Choroid plexus epithelial cell (primary cell): ENCODE measurements around the gene APBB2.
A peak's percentile ranks its signal among the peaks of the same experiment; 100 is the strongest.

Experiments used
- DNase-seq: peaks from one replicate; pipeline ENCODE4 v3.0.0-alpha.2; 2010; ENCODE audit warnings: low read depth
- H3K4me3 ChIP-seq: 2 replicates; pipeline ENCODE4 v1.5.1; 2011; ENCODE audit warnings: low read depth, mild to moderate bottlenecking, control low read depth, low read length, moderate library complexity
- CTCF ChIP-seq: conservative IDR thresholded peaks from 2 replicates; pipeline ENCODE4 v1.5.1; 2011; ENCODE audit warnings: low read depth, mild to moderate bottlenecking, control low read depth, inconsistent platforms, low read length, moderate library complexity

The APBB2 gene

GRCh38 chr4:41098093-41099048, 116.0 kb downstream of the APBB2 start:
- DNase-seq = no peak
- no peak for TF ChIP-seq CTCF
- no peak overlapping the region for H3K4me3 ChIP-seq

GRCh38 chr4:41095973-41096372, 118.4 kb downstream of the APBB2 start:
- H3K4me3 ChIP-seq = no peak overlapping the region
- DNase-seq = peak; percentile 90
- no peak for TF ChIP-seq CTCF

- H3K4me3 ChIP-seq = no peak overlapping the region
- DNase-seq = peak; percentile 29
- no peak for TF ChIP-seq CTCF
Measured at GRCh38 chr4:41095192-41095872, 119.0 kb downstream of the APBB2 start.

GRCh38 chr4:41092128-41092527, 122.2 kb downstream of the APBB2 start:
- no peak for TF ChIP-seq CTCF
- no peak overlapping the region for H3K4me3 ChIP-seq
- DNase-seq = no peak

- no peak overlapping the region for H3K4me3 ChIP-seq
- DNase-seq = no peak
- no peak for TF ChIP-seq CTCF
Measured at GRCh38 chr4:41081847-41082246, 132.5 kb downstream of the APBB2 start.

- DNase-seq = no peak
- no peak overlapping the region for H3K4me3 ChIP-seq
- TF ChIP-seq CTCF = no peak
Measured at GRCh38 chr4:41080976-41081375, 133.4 kb downstream of the APBB2 start.
